WTC11 (cell line): Measurements from ENCODE around the gene PTPRN2. TPM values are rescaled to one million over a fixed set of nuclear protein-coding genes. Genes with fewer than 3 reads are reported as not detected.

ENCODE experiments used
- ATAC-seq: fragments of 200-7000 bp; cut with Tn5 transposase; 2 replicates; pipeline ENCODE4 v1.10.0; 2021; ENCODE audit warnings: mild to moderate bottlenecking, moderate library complexity
- CTCF ChIA-PET: fragments of 300-600 bp; sonication (Branson Sonifier 250); formaldehyde crosslinking; loops from one replicate; lab custom pipeline; 2021; ENCODE audit warnings: antibody characterized with exemption; lab: Charles Lee
- POLR2A ChIA-PET: fragments of 350-600 bp; sonication (Branson Sonifier 250); formaldehyde crosslinking; loops from one replicate; lab custom pipeline; 2021; ENCODE audit warnings: antibody characterized with exemption; lab: Charles Lee
- DNase-seq: peaks from one replicate; pipeline ENCODE4 v3.0.0; 2021; ENCODE audit warnings: low spot score
- H3K27ac Mint-ChIP-seq: 2 replicates; pipeline ENCODE4 v1.8.0; 2021; ENCODE audit warnings: mixed read lengths
- H3K27me3 Mint-ChIP-seq: 2 replicates; pipeline ENCODE4 v1.8.0; 2021; ENCODE audit warnings: low read depth, mild to moderate bottlenecking, moderate library complexity, mixed read lengths
- H3K36me3 Mint-ChIP-seq: 2 replicates; pipeline ENCODE4 v1.8.0; 2021; ENCODE audit warnings: mixed read lengths
- H3K4me1 Mint-ChIP-seq: 2 replicates; pipeline ENCODE4 v1.8.0; 2022; ENCODE audit warnings: mixed read lengths
- H3K4me3 Mint-ChIP-seq: 2 replicates; pipeline ENCODE4 v1.8.0; 2021; ENCODE audit warnings: mild to moderate bottlenecking, moderate library complexity, mixed read lengths
- H3K9me3 Mint-ChIP-seq: 2 replicates; pipeline ENCODE4 v1.8.0; 2021; ENCODE audit warnings: mixed read lengths
- ATF3 ChIP-seq: sonication (generic); formaldehyde crosslinking; conservative IDR thresholded peaks from 2 replicates; pipeline ENCODE4 v1.8.1; 2022; ENCODE audit warnings: mild to moderate bottlenecking, missing genetic modification reagents
- CDX4 ChIP-seq: fragments of 250-450 bp; sonication (Bioruptor Pico); IDR thresholded peaks from 2 replicates; pipeline ENCODE4 v1.9.0; 2021; ENCODE audit warnings: moderate library complexity, mild to moderate bottlenecking, inconsistent platforms, borderline replicate concordance
- ERG ChIP-seq: fragments of 250-450 bp; sonication (Bioruptor Pico); IDR thresholded peaks from 2 replicates; pipeline ENCODE4 v1.8.0; 2021; ENCODE audit warnings: mild to moderate bottlenecking
- FOXP4 ChIP-seq: sonication (generic); formaldehyde crosslinking; IDR thresholded peaks from 2 replicates; pipeline ENCODE4 v1.8.0; 2022; ENCODE audit warnings: mild to moderate bottlenecking, missing genetic modification reagents
- GTF2I ChIP-seq: fragments of 250-450 bp; sonication (Bioruptor Pico); conservative IDR thresholded peaks from 2 replicates; pipeline ENCODE4 v1.4.0; 2021; ENCODE audit warnings: mild to moderate bottlenecking
- HMGXB4 ChIP-seq: sonication (generic); formaldehyde crosslinking; IDR thresholded peaks from 2 replicates; pipeline ENCODE4 v1.8.1; 2023; ENCODE audit warnings: mild to moderate bottlenecking, moderate library complexity, missing genetic modification reagents
- IRF1 ChIP-seq: sonication (generic); formaldehyde crosslinking; IDR thresholded peaks from 2 replicates; pipeline ENCODE4 v1.8.0; 2023; ENCODE audit warnings: missing genetic modification reagents
- IRF2 ChIP-seq: sonication (generic); formaldehyde crosslinking; IDR thresholded peaks from 2 replicates; pipeline ENCODE4 v1.8.0; 2022; ENCODE audit warnings: low read depth, missing genetic modification reagents, borderline replicate concordance
- JUN ChIP-seq: sonication (generic); formaldehyde crosslinking; IDR thresholded peaks from 2 replicates; pipeline ENCODE4 v1.8.0; 2023; ENCODE audit warnings: mild to moderate bottlenecking, missing genetic modification reagents
- KAT7 ChIP-seq: sonication (generic); formaldehyde crosslinking; IDR thresholded peaks from 2 replicates; pipeline ENCODE4 v1.8.1; 2023; ENCODE audit warnings: missing genetic modification reagents, mild to moderate bottlenecking, borderline replicate concordance
- MAX ChIP-seq: sonication (generic); formaldehyde crosslinking; IDR thresholded peaks from 2 replicates; pipeline ENCODE4 v1.8.0; 2022; ENCODE audit warnings: mild to moderate bottlenecking, missing genetic modification reagents
- MXD4 ChIP-seq: fragments of 250-450 bp; sonication (Bioruptor Pico); IDR thresholded peaks from 2 replicates; pipeline ENCODE4 v1.8.0; 2021; ENCODE audit warnings: mild to moderate bottlenecking, moderate library complexity, borderline replicate concordance
- NFYB ChIP-seq: sonication (generic); formaldehyde crosslinking; conservative IDR thresholded peaks from 2 replicates; pipeline ENCODE4 v1.8.0; 2022; ENCODE audit warnings: low read depth, missing genetic modification reagents
- NR3C1 ChIP-seq: sonication (generic); formaldehyde crosslinking; conservative IDR thresholded peaks from 2 replicates; pipeline ENCODE4 v1.8.1; 2023; ENCODE audit warnings: low read depth, mild to moderate bottlenecking, missing genetic modification reagents
- PRDM15 ChIP-seq: sonication (generic); formaldehyde crosslinking; IDR thresholded peaks from 2 replicates; pipeline ENCODE4 v1.8.0; 2022; ENCODE audit warnings: missing genetic modification reagents
- TCF7 ChIP-seq: sonication (generic); formaldehyde crosslinking; IDR thresholded peaks from 2 replicates; pipeline ENCODE4 v1.8.0; 2022; ENCODE audit warnings: mild to moderate bottlenecking, low read depth, missing genetic modification reagents, moderate library complexity
- TEAD1 ChIP-seq: sonication (generic); formaldehyde crosslinking; IDR thresholded peaks from 2 replicates; pipeline ENCODE4 v1.8.0; 2022; ENCODE audit warnings: mild to moderate bottlenecking, missing genetic modification reagents
- ZBTB43 ChIP-seq: sonication (generic); formaldehyde crosslinking; IDR thresholded peaks from 2 replicates; pipeline ENCODE4 v1.8.1; 2023; ENCODE audit warnings: mild to moderate bottlenecking, missing genetic modification reagents
- ZNF263 ChIP-seq: sonication (generic); formaldehyde crosslinking; IDR thresholded peaks from 2 replicates; pipeline ENCODE4 v1.8.1; 2022; ENCODE audit warnings: low read depth, mild to moderate bottlenecking, moderate library complexity, missing genetic modification reagents
- ZNF317 ChIP-seq: sonication (generic); formaldehyde crosslinking; IDR thresholded peaks from 2 replicates; pipeline ENCODE4 v1.8.1; 2023; ENCODE audit warnings: low read depth, mild to moderate bottlenecking, moderate library complexity, missing genetic modification reagents, borderline replicate concordance
- ZNF423 ChIP-seq: fragments of 250-450 bp; sonication (Bioruptor Pico); IDR thresholded peaks from 2 replicates; pipeline ENCODE4 v2.1.2; 2022; ENCODE audit warnings: mild to moderate bottlenecking, moderate library complexity
- ZNF512 ChIP-seq: sonication (generic); formaldehyde crosslinking; IDR thresholded peaks from 2 replicates; pipeline ENCODE4 v1.8.1; 2022; ENCODE audit warnings: missing genetic modification reagents, borderline replicate concordance
- total RNA-seq: library from RNA; stranded (reverse); gene quantifications from 3 replicates; pipeline ENCODE4 v1.2.3, GENCODE V29; 2021

The PTPRN2 gene
- total RNA-seq, 1 experiment from 2014 or later: 4.7 TPM

GRCh38 chr7:158120716-158121115 lies 466.9 kb downstream of the PTPRN2 start (continued):
- TF ChIP-seq MXD4 (CRISPR knock-in tag) (no peak), MAX (CRISPR knock-in tag) (no peak), CDX4 (CRISPR knock-in tag) (no peak)

GRCh38 chr7:158120316-158120715 lies 467.3 kb downstream of the PTPRN2 start:
- ATAC-seq (no peak), DNase-seq (no peak)
- Mint-ChIP-seq H3K4me1 (no peaks in the 10 kb centered on the region), H3K4me3 (no peak overlapping the region), H3K27ac (no peak overlapping the region), H3K36me3 (peaks cover 59% of the 10 kb centered on the region), H3K9me3 (peaks cover 72% of the 10 kb centered on the region), H3K27me3 (no peaks in the 10 kb centered on the region; the same call in 1 of the 2 replicates)
- ChIA-PET CTCF (no interaction called here), POLR2A (no interaction called here)
- TF ChIP-seq PRDM15 (no peak), FOXP4 (CRISPR knock-in tag) (no peak), ZNF423 (no peak), IRF1 (CRISPR knock-in tag) (no peak), IRF2 (CRISPR knock-in tag) (no peak), TEAD1 (no peak), GTF2I (CRISPR knock-in tag) (no peak), ZNF512 (CRISPR knock-in tag) (no peak), NFYB (CRISPR knock-in tag) (no peak), TCF7 (CRISPR knock-in tag) (no peak), ERG (CRISPR knock-in tag) (no peak), MAX (CRISPR knock-in tag) (no peak), KAT7 (CRISPR knock-in tag) (no peak), ZNF263 (CRISPR knock-in tag) (no peak), ATF3 (CRISPR knock-in tag) (no peak), HMGXB4 (CRISPR knock-in tag) (no peak), JUN (CRISPR knock-in tag) (no peak), ZBTB43 (no peak), NR3C1 (CRISPR knock-in tag) (no peak), ZNF317 (CRISPR knock-in tag) (no peak)
